ENCODE measurements around the gene HEATR3. TPM values are rescaled to one million over a fixed set of nuclear protein-coding genes. Genes with fewer than 3 reads are reported as not detected.

HEATR3 gene
- total RNA-seq, 2 donors from 2014 or later: 5.6 to 11.7 TPM

- Histone ChIP-seq H3K9me3 (no peaks in the 10 kb centered on the region), H3K36me3 (peaks cover 48% of the 10 kb centered on the region), H3K4me3 (no peak overlapping the region), H3K27ac (no peak overlapping the region), H3K27me3 (no peaks in the 10 kb centered on the region), H3K4me1 (peaks cover 0 to 3% of the 10 kb centered on the region in 2 donors)
- DNase-seq (ENCODE audit: low spot score): no peak
- TF ChIP-seq CTCF (IDR thresholded peaks at IDR 0.05): no peak
These were observed 22.5 kb downstream of the HEATR3 start for GRCh38 chr16:50088302-50088701.

GRCh38 chr16:50092891-50093290 is 27.1 kb downstream of the HEATR3 start:
- Histone ChIP-seq H3K4me3 (no peak overlapping the region), H3K9me3 (no peaks in the 10 kb centered on the region), H3K4me1 (peaks cover 0 to 8% of the 10 kb centered on the region in 2 donors), H3K27me3 (no peaks in the 10 kb centered on the region), H3K36me3 (peaks cover 10% of the 10 kb centered on the region), H3K27ac (peak overlapping the region; percentile 32 to 51)
- no peak for TF ChIP-seq CTCF (IDR thresholded peaks at IDR 0.05)
- no peak for DNase-seq (ENCODE audit: low spot score)

GRCh38 chr16:50093607-50094539 is 28.1 kb downstream of the HEATR3 start:
- Histone ChIP-seq H3K36me3 (peaks cover 2% of the 10 kb centered on the region), H3K9me3 (no peaks in the 10 kb centered on the region), H3K27ac (peak overlapping the region; percentile 37 to 51), H3K4me1 (peaks cover 0 to 8% of the 10 kb centered on the region in 2 donors), H3K4me3 (no peak overlapping the region), H3K27me3 (no peaks in the 10 kb centered on the region)
- peak; percentile 78 for DNase-seq (ENCODE audit: low spot score)
- no peak for TF ChIP-seq CTCF (IDR thresholded peaks at IDR 0.05)

GRCh38 chr16:50096791-50097190 is 31.0 kb downstream of the HEATR3 start:
- no peak for TF ChIP-seq CTCF (IDR thresholded peaks at IDR 0.05)
- Histone ChIP-seq H3K4me3 (no peak overlapping the region), H3K27me3 (no peaks in the 10 kb centered on the region), H3K27ac (no peak overlapping the region), H3K4me1 (peaks cover 0 to 8% of the 10 kb centered on the region in 2 donors), H3K36me3 (peaks cover 20% of the 10 kb centered on the region), H3K9me3 (no peaks in the 10 kb centered on the region)
- no peak for DNase-seq (ENCODE audit: low spot score)

- H3K36me3 ChIP-seq: peaks cover 49% of the 10 kb centered on the region
- H3K4me1 ChIP-seq: no peaks in the 10 kb centered on the region
- no peak for DNase-seq (ENCODE audit: low spot score)
- no peaks in the 10 kb centered on the region for H3K9me3 ChIP-seq
- TF ChIP-seq CTCF (IDR thresholded peaks at IDR 0.05): no peak
- no peaks in the 10 kb centered on the region for H3K27me3 ChIP-seq
- H3K4me3 ChIP-seq: no peak overlapping the region
- H3K27ac ChIP-seq: no peak overlapping the region
These were observed 34.3 kb downstream of the HEATR3 start for GRCh38 chr16:50099957-50100648.
